A673 (cell line): ENCODE results near the gene ATP8B1. TPM values are rescaled to one million over a fixed set of nuclear protein-coding genes. Genes with fewer than 3 reads are reported as not detected.

Experiments
- BruUV-seq: library from RNA; stranded (reverse); fragments of 400-500 nt; replicated peaks from 2 replicates; lab custom pipeline; 2021; lab: Mats Ljungman, UMichigan
- CTCF ChIA-PET: fragments of 300-600 bp; sonication (Branson Sonifier 250); formaldehyde crosslinking; loops from one replicate; lab custom pipeline; 2022; ENCODE audit warnings: antibody characterized with exemption; lab: Charles Lee
- POLR2A ChIA-PET: fragments of 300-600 bp; sonication (Branson Sonifier 250); formaldehyde crosslinking; loops from one replicate; lab custom pipeline; 2022; ENCODE audit warnings: antibody characterized with exemption; ENCODE audit not compliant: low non-redundant PET; lab: Charles Lee
- DNase-seq: peaks from one replicate; pipeline ENCODE4 v3.0.0-alpha.2; 2015; ENCODE audit warnings: low spot score
- H3K27ac ChIP-seq: fragments of 200-600 bp; sonication (generic); 2 replicates; pipeline ENCODE4 v1.5.1; 2016; ENCODE audit warnings: mixed run types, low read depth, mild to moderate bottlenecking, mixed read lengths, antibody characterized with exemption, low read length; ENCODE audit not compliant: poor library complexity, severe bottlenecking
- H3K27me3 ChIP-seq: fragments of 200-600 bp; sonication (generic); replicated peaks from 2 replicates; pipeline ENCODE4 v1.6.1; 2017; ENCODE audit warnings: mixed run types, low read depth, mild to moderate bottlenecking, mixed read lengths, antibody characterized with exemption, low read length; ENCODE audit not compliant: insufficient read depth, poor library complexity
- H3K36me3 ChIP-seq: fragments of 200-600 bp; sonication (generic); 2 replicates; pipeline ENCODE4 v1.6.1; 2016; ENCODE audit warnings: mixed run types, mild to moderate bottlenecking, mixed read lengths, antibody characterized with exemption, low read length; ENCODE audit not compliant: insufficient read depth, poor library complexity, severe bottlenecking
- H3K4me1 ChIP-seq: fragments of 200-600 bp; sonication (generic); 2 replicates; pipeline ENCODE4 v1.6.1; 2017; ENCODE audit warnings: mixed run types, mild to moderate bottlenecking, mixed read lengths, antibody characterized with exemption, low read length; ENCODE audit not compliant: insufficient read depth, poor library complexity, severe bottlenecking
- H3K4me3 ChIP-seq: fragments of 200-600 bp; sonication (generic); 2 replicates; pipeline ENCODE4 v1.5.1; 2016; ENCODE audit warnings: low read depth, mixed run types, mild to moderate bottlenecking, mixed read lengths, low read length; ENCODE audit not compliant: poor library complexity, severe bottlenecking
- H3K9me3 ChIP-seq: fragments of 200-600 bp; sonication (generic); 2 replicates; pipeline ENCODE4 v1.6.1; 2016; ENCODE audit warnings: mixed run types, low read depth, mild to moderate bottlenecking, mixed read lengths, antibody characterized with exemption, low read length; ENCODE audit not compliant: poor library complexity, severe bottlenecking
- CTCF ChIP-seq: fragments of 300-800, 200-600 bp; sonication (generic); conservative IDR thresholded peaks from 2 replicates; pipeline ENCODE4 v1.5.1; 2017; ENCODE audit warnings: low read depth, mild to moderate bottlenecking, antibody characterized with exemption, low read length, moderate library complexity, mixed read lengths
- EZH2 ChIP-seq: fragments of 200-600 bp; sonication (generic); IDR thresholded peaks from 2 replicates; pipeline ENCODE4 v1.6.1; 2017; ENCODE audit warnings: borderline replicate concordance, low read depth, mild to moderate bottlenecking, mixed read lengths, antibody characterized with exemption, low read length; ENCODE audit not compliant: poor library complexity, severe bottlenecking
- intact Hi-C: fragments of 100-400 bp; cut with micrococcal nuclease; formaldehyde crosslinking; loops from one replicate; pipeline ENCODE4 v1.10.0; 2022; ENCODE audit not compliant: unreplicated experiment
- total RNA-seq: library from RNA; stranded (reverse); gene quantifications from 2 replicates; pipeline ENCODE4 v1.2.3, GENCODE V29; 2021

The ATP8B1 gene
- total RNA-seq, 1 experiment from 2014 or later, result 35.6 TPM

DNA sequence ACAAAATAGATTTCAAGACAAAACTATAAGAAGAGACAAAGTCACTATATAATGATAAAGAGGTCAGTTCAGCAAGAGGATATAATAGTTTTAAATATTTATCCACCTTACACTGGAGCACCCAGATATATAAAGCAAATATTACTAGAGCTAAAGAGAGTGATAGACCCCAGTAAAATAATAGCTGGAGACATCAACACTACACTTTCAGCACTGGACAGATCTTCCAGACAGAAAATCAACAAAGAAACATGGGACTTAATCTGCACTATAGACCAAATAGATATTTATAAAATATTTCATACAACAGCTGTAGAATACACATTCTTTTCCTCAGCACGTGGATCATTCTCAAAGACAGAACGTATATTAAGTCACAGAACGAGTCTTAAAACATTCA is 86.6 kb downstream of the ATP8B1 start:
- TF ChIP-seq EZH2 (no peak), CTCF (no peak)
- H3K4me3 ChIP-seq, result no peak overlapping the region
- no peaks in the 10 kb centered on the region for H3K27me3 ChIP-seq
- CTCF ChIA-PET, result no interaction called here
- POLR2A ChIA-PET, result no interaction called here
- no TSS peak for BruUV-seq
- peaks cover 9% of the 10 kb centered on the region for H3K9me3 ChIP-seq
- peaks cover 11% of the 10 kb centered on the region for H3K4me1 ChIP-seq
- no peaks in the 10 kb centered on the region for H3K36me3 ChIP-seq
- no peak overlapping the region for H3K27ac ChIP-seq
- DNase-seq, result no peak
- intact Hi-C loops, result no loop called here

DNA sequence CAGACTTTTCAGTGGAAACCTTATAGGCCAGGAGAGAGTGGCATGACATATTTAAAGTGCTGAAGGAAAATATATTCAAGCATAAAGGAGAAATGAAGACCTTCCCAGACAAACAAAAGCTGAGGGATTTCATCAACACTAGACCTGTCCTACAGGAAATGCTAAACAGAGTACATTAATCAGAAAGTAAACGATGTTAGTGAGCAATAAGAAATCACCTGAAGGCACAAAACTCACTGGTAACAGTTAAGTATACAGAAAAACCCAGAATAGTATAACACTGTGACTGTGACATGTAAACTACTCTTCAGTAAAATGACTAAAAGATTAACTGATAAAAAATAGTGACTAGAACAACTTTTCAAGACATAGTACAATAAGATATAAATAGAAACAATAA is 87.4 kb downstream of the ATP8B1 start:
- POLR2A ChIA-PET, result no interaction called here
- no TSS peak for BruUV-seq
- TF ChIP-seq CTCF (no peak), EZH2 (no peak)
- Histone ChIP-seq H3K36me3 (no peaks in the 10 kb centered on the region), H3K27ac (no peak overlapping the region), H3K27me3 (no peaks in the 10 kb centered on the region), H3K9me3 (peaks cover 9% of the 10 kb centered on the region), H3K4me1 (peaks cover 11% of the 10 kb centered on the region), H3K4me3 (no peak overlapping the region)
- no peak for DNase-seq
- CTCF ChIA-PET, result no interaction called here
- intact Hi-C loops, result no loop called here

DNA sequence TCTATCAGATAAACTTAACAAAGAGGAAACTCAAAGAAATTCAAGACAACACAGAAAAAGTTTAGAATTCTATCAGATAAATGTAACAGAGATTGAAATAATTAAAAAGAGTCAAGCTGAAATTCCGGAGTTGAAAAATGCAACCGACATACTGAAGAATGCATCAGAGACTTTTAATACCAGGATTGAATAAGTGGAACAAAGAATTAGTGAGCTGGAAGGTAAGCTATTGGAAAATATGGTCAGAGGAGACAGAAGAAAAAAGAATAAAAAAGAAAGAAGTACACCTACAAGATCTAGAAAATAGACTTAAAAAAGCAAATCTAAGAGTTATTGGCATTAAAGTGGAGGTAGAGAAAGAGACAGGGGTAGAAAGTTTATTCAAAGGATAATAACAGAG is 88.0 kb downstream of the ATP8B1 start:
- peaks cover 9% of the 10 kb centered on the region for H3K9me3 ChIP-seq
- TF ChIP-seq EZH2 (no peak), CTCF (no peak)
- intact Hi-C loops, result no loop called here
- no peak overlapping the region for H3K27ac ChIP-seq
- H3K27me3 ChIP-seq, result no peaks in the 10 kb centered on the region
- H3K36me3 ChIP-seq, result no peaks in the 10 kb centered on the region
- no TSS peak for BruUV-seq
- no peak for DNase-seq
- H3K4me1 ChIP-seq, result peaks cover 11% of the 10 kb centered on the region
- H3K4me3 ChIP-seq, result no peak overlapping the region
- ChIA-PET CTCF (no interaction called here), POLR2A (no interaction called here)
